Fibroblast of peridontal ligament (primary cell): ENCODE data around the gene C10orf105.

Experiments
- DNase-seq: peaks from one replicate; pipeline ENCODE4 v3.0.0-alpha.2; 2010; ENCODE audit errors: extremely low read depth

C10orf105 gene

DNA sequence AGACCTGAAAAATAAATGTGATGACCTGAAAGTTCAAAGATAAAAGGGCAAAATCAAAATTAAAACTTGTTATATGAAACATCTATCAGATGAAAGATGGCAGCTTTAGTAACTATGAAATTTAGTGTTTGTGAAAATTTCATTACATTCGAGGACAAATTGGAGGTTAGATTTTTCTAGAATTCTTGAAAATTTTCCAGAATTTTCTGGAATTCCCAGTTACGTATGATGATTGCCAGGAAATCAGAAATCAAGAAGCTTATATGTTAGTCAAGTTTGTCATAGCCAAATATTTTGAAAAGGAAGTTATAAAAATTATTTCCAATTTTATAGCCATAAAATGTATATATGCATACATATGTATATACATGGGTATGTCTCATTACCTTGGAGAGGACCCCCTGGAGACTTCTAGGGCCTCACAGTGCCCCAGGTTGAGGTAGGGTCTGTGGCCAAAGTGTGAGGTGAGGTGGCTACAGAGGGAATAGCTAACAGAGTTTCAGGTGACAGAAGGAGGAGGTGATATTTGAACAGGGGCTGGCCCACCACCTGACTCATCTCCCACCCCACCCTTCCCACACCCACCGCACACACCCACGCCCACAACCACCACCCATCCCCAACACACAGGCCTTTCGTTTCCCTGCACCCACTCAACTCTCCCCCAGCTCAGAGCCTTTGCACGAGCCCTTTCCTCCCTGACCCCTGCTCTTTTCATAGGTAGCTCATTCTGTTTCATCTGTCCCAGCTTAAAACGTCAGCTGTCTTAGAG is 21.5 kb downstream of the C10orf105 start:
- no peak for DNase-seq

DNA sequence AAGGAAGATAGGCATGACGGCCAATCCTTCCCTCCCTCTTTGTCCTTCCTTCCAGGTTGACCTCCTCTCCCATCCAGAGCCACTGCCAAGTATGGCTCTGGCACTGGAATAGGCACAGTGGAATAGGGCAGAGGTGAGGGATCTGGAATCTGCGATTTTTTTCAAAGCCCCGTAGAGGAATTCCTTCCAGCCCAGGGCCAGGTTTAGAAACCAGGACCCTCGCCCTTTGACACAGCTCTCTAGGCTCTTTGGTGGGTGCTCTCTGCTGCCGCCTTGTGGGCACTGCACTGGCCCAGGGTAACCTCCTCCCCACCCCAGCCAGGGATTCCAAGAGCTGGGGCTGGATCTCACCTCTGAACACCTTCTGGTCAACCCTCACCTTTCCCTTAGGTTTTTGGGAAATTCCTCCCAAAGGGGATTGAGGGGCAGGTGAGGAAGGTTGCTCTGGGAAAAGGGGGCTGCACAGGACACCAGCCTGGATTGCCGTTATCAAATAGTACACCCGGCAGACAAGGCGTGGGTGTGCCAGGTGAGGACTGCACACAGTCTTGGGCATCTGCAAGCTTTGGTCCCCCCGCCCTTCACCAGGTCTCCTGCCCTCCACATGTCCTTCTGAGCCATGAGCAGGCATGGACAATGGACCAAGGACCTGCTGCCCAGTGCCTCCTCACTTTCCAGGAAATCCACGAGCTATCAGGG is 22.8 kb downstream of the C10orf105 start:
- peak; percentile 5 for DNase-seq

DNA sequence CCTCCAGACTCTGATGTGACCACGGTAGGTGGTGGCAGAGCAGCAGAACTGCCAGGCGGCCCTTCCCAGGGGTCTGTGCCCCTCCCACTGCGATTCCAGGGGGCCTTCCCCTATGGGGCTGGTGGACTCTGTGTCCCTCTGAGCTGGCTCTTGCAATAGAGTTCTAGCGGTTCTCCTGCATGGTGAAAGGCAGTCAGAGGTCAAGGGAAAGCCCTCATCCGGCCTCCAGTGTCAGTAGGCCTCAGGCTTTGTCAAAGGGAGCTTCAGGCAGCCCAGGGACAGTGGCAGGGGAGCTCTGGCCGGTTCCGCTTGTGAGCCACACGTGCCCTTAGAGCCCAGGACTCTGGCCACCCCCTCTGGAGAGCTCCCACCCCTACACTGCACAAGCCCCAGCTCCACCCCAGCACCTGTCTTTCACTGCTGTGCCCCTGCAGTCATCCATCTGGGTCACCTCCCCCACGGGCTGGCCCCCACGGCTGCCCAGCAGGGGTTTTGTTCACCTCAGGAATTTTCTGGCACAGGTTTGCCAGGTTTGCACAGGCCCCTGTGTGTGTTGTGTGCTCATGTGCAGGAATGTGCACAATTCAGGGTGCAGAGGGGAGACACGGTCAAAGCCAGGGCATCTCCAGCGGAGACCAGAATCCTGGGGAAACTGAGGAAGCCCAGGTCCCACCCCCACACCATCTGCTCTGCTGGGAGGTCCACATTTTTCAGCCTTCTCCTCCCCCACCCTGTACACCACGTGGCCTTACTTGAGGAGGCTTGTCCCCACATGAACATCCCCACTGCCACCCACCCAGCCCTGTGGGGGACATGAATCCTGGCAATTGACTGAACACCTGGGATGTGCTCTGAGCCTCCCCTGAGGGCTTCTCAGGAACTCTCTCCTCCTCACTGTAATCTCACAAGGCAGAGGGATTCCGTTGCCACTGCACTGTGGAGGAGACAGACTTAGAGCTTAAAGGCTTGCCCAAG is 23.8 kb downstream of the C10orf105 start:
- DNase-seq: no peak

DNA sequence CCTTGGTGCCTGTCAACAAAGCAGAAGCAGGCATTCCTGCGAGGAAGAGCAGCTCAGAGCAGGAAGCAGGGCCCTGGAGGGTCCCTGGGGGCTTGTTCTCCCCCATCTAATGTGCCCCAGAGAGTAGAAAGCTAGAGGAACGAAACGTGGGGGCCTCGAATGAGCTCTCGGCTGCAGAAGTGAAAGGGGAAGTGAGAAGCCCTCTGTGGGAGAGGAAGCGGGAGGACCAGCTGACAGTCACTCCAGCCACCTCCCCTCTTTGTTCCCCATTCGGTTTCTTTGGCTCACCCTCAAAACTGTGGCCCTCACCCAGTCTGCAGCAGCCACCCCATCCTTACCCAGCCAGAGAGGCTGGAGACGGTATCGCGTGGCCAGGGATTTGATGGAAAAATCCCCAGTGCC is 25.0 kb downstream of the C10orf105 start:
- no peak for DNase-seq

DNA sequence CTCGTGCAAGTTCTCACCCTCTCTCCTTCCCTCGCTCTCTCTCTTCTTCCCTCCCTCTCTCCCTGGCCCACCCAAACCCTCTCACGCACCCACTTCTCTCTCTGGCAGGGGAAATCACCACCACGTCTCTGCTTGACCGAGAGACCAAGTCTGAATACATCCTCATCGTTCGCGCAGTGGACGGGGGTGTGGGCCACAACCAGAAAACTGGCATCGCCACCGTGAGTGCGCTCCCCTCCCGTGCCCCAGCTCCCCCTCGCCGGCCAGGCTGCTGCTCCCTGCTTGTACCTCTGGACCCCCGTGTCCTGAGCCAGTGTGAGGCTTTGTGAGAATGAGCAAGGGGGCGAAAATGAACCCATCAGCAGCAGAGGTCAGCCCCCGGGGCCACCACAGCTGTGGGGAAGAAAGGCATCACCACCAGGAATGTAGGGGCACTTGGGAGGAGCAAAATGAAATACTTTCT is 25.5 kb downstream of the C10orf105 start:
- no peak for DNase-seq

DNA sequence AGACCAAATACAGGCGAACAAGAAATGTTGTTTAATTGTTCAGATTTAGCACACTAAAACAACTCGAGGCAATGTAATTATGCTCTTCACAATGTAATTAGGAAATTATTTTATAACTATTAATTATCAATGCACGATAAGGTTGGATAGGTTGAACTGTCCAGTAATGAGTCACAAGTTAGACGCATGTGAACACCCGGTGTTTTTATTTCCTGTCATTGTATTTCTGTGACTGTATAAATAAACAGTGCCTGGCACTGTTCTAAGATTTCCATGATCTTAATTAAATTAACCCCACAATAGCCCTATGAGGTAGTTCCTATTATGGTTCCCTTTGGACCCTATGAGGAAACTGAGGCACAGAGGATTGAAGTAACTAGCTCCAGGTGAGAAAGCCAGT is 26.2 kb downstream of the C10orf105 start:
- DNase-seq: no peak

DNA sequence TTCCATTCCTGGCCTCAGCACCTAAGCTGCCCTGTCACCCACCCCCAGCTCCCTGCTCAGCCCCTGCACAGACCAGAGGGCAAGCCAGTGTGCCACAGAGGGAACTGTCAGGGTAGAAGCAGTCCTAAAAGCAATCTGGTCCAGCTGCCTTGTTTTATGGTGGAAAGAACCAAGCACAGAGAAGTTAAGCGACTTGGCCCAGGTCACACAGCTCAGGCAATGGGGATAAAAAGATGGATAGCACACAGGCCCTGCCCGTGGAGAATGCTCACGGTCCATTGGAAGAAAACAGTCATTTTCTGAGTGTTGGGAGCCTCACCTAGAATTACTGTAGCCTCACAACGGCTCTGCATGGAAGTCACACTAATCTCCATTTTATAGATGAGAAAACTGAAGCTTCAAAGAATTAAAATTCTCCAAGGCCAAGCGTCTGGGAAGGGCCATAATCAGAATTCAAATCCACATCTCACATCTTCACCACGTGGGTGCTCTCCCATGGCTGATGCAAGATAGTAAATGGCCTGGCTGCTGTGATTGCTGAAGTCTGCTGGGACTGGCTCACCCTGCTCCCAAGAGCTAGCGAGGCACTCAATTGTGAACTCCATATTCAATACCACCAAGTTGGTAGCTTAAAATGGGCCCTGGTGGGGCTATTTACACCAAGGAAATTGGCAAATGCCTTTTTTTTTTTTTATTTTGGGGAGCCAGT is 26.8 kb downstream of the C10orf105 start:
- DNase-seq: no peak

DNA sequence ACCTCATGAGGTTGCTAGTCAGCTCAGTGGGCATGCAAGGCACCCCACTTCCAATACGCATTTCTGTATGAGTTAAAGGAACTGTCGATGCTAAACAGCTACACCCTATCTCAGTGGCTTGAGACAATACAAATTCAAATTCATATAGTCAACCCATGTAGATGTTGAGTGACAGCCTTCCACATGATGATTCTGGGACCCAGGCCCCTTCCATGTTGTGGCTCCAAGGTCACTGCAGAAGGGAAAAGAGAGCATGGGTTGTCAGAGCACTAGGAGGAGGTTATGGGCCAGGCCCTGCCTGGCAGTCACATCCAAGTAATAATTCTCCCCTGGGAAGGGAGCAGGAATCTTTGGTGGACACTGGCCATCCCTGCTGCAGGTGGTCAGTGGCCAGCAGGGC is 28.2 kb downstream of the C10orf105 start:
- no peak for DNase-seq

DNA sequence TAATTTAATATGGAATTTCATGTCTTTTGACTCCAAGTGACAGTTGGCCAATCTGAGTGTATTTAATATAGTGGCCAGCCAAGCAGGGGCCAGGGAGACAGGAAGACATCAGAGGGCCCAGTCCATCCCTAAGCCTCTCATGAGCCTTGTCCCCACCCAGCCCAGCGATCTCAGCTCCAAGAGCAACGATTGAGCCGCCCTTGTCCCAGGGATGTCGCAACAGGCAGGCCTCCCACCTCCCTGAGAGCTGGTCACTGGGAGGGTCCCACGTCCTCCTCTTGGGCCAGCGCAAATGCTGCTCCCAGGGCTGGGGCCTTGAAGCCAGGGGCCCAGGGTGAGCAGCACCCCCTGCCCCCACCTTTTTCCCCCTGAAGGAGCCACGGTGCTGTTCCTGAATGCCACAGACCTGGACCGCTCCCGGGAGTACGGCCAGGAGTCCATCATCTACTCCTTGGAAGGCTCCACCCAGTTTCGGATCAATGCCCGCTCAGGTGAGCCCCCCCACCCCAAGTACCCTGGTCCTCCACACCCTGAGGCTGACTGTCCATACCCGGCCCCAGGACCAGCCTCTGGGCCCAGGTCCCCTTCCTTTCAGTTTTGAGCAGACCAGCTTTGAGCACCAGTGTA is 29.4 kb downstream of the C10orf105 start:
- DNase-seq: no peak

DNA sequence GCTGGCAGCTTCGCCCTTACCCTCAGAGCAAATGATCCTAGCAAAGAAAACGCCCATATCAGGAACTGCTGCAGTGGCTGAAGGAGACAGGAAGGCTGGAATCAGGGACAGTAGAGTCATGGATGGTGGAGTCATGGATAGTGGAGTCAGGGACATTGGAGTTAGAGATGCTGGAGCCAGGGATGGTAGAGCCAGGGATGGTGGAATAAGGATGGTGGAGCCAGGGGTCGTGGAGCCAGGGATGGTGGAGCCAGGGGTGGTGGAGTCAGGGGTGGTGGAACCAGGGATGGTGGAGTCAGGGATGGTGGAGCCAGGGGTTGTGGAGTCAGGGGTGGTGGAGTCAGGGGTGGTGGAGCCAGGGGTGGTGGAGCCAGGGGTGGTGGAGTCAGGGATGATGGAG is 31.3 kb downstream of the C10orf105 start:
- DNase-seq: no peak

DNA sequence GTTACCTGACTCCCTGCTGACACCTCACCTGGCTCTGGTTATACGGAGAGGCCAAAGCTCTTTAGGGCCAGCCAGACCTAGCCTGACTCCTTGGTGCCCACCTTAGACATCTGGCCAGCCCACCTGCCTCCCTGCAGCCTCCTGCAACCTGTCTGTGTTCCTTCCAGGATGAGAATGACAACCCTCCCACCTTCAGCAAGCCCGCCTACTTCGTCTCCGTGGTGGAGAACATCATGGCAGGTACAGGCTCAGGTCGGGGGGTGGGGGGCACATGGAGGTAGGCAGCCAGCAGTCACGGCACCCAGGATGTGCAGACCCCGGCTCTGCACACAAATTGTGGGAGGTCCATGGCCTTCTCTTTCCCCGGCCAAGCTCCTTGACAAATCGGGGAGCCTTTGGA is 32.1 kb downstream of the C10orf105 start:
- DNase-seq: no peak

DNA sequence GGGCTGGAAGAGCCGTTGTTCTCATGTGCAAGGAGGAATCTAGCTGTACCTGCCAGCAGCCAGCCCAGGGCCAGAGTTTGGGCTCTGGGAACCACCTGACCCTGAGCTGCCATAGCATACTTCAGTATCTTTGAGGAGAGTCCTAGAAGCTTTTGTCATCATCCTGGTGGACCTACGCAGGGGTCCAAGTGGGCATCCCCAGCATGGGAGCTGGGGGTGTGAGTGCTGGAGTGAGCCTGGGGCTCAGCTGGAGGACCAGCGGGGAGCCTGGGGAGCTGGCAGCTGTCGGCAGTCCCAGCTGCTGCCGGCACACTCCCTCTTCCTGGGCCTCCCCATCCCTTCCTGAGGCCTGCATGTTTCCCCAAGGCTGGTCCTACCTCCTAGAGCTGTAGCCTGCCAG is 32.5 kb downstream of the C10orf105 start:
- DNase-seq: no peak

DNA sequence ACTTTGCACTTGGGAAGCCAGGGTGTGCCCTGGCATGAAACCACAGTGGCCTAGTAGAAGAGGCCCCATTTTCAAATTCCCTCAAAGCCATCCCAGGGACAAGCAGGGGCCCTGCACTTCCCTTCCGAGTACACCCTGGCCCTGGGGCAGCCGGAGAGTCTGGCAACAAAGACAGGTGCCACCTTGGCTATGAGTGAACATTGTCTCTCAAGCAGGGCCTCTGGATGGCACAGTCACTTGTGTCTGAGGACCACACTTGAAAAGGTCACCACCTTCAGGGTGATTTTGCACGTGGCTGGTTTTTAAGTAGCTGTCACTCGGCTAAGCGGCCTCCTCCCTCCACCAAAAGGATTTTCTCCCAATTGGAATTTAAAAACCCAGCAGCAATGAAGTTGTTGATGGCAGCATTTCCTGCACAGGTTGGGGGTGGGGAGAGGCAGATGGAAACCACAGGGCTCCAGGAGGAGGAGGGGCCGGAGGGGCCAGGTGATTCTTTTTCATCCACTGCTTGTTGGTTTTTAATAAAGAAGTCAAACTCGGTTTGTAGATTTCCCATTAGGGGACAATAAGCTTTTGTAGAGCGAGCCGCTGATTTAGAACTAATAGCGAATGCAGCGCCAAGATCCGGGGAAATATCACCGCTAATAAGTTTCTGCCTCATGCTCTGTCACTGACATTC is 33.9 kb downstream of the C10orf105 start:
- DNase-seq: no peak

DNA sequence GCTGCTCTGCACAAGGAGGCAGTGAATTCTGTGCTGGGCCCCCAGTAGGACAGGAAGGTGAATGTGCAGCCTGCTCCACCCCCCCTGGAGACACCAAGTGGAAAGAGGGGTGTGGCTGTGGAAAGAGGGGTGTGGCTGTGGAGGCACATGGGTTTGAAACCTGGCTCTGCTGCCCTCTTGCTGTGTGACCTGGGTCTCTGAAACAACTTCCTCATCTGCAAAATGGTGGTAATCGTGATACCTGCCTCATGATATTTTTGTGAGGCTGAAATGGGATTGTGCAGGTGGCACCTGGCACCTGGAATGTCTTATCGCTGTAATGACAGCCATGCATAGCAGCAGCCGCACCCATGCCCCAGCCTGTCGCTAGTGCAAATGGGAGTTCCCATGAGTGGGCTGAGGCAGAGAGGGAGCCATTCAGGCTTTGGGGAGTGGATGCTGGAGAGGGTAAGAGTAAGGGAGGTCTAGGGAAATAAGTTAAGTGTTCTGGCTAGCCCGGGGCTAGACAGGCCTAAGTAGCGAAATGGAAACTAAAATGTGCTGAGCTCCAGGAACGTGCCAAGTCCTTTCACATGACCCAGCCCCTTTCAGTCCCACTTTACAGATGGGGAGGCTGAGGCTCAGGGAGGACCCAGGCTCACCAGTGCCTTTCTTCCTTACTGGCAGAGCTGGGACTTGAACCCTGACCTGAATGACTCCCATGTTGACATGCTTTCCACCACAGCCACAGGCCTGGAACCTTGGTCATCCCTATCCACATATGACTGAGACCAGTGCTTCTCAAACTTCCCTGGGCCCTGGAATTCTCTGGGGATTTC is 35.0 kb downstream of the C10orf105 start:
- no peak for DNase-seq

DNA sequence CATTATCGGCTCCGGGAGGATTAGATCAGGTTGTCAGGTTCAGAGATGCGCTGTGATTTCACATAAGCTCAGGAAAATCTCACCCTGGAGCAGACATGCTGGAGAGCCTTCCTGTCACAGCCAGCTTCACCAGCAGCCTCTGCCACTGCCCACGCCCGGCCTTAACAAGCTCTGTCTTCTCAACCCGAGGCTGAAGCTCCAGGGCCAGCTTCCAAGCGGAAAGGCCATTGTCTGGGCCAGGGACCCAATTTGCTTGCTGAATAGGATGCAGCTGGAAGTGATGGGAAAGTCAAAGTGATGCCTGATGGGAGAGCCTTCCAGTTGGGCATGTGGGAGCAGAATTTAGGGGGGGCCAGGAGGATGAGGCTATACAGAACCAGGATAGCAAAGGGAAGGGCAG is 36.3 kb downstream of the C10orf105 start:
- no peak for DNase-seq

DNA sequence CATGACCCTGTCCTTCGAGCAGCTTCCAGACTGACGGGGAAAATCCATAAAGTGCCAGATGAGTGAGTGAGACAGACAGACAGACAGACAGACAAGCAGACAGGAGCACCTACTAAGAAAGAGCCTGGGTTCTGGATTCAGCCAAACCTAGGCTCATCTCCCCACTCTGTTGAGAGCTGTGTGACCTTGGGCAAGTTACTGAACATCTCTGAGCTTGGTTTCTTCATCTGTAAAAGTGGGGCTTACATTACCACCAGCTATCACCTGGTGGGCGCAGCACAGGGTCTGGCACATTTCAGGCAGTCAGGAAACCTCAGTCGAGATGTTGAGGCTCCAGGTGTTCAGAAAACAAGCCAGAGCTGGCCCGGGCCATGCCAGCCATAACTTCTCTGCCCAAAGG is 37.6 kb downstream of the C10orf105 start:
- no peak for DNase-seq

DNA sequence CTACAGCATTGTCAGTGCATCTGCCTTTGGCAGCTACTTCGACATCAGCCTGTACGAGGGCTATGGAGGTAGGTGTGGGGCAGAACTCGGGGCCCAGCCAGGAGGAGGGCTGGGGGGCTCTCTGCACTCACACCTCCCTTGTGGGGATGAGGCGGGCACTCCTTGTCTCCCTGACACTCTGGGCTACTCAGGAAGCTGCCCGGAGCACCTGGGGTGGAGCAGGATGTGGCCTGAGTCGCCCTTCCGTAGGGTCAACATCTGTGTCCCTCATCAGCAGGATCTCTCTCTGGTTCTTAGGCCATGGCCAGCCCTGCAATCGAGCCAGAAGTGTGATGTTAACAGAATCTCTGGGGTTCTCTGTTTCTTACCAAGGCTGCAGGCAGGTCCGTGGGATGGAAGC is 40.2 kb downstream of the C10orf105 start:
- no peak for DNase-seq

DNA sequence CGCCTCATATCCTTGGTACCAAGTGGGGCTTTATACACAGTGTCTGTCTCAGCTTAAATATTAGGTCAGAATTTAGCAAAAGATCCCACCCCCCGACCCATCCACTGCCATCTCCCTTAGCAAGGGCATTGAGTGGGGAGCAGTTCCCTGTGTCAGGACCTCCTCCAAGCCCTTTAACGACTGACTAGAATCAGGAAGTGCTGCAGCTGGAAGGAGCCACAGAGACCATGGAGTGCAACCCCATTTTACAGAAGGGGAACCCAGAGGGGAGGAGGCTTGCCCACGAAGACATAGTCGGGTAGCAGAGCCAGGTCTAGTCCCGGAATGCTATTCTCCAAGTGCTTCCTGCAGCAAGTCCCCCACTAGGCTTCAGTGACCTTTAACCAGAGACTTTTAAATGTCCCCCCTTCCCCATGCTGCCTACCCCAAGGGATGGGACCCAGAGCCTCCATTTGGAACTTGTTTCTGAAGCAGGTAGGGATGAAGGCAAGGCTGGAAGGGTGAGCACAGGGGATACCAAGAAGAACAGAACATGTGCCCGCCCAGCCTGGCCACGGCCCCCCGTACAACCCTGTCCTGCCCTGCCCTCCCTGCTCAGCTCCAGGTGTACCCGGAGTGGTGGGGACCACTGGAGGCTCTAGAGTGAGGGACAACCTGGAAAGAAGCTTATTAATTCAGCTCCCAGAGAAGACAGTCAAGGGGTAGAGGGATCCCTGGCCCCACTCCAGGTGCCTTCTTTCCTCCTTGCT is 41.3 kb downstream of the C10orf105 start:
- DNase-seq: no peak

DNA sequence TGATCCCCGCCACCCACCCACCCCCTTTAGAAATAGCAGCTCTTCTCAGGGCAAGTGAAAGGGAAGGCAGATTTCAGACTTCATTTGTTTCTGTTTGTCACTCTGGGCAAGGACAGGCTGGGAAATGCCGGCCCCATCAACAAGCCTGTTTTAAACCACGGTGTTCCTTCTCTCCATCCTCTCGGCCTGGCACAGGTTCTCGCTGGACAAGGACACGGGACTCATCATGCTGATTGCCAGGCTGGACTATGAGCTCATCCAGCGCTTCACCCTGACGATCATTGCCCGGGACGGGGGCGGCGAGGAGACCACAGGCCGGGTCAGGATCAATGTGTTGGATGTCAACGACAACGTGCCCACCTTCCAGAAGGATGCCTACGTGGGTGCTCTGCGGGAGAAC is 42.3 kb downstream of the C10orf105 start:
- DNase-seq: no peak
